Progenitor cell of endocrine pancreas (in vitro differentiated cells): ENCODE data around the gene DPP8. TPM values are rescaled to one million over a fixed set of nuclear protein-coding genes. Genes with fewer than 3 reads are reported as not detected.
A peak's percentile ranks its signal among the peaks of the same experiment; 100 is the strongest.

Experiments
- DNase-seq: peaks from one replicate; pipeline ENCODE4 v3.0.0; 2021; ENCODE audit warnings: low spot score; ENCODE audit not compliant: unreplicated experiment
- H3K27ac Mint-ChIP-seq: 2 replicates; pipeline ENCODE4 v1.8.0; 2021; ENCODE audit warnings: mild to moderate bottlenecking, moderate library complexity, mixed read lengths
- H3K27me3 Mint-ChIP-seq: 2 replicates; pipeline ENCODE4 v1.8.0; 2021; ENCODE audit warnings: mixed read lengths
- H3K36me3 Mint-ChIP-seq: 2 replicates; pipeline ENCODE4 v1.8.0; 2022; ENCODE audit warnings: mixed read lengths; ENCODE audit not compliant: insufficient read depth
- H3K4me1 Mint-ChIP-seq: 2 replicates; pipeline ENCODE4 v1.8.0; 2021; ENCODE audit warnings: low read depth, mixed read lengths
- H3K4me3 Mint-ChIP-seq: 2 replicates; pipeline ENCODE4 v1.8.0; 2021; ENCODE audit warnings: low read depth, mild to moderate bottlenecking, moderate library complexity, mixed read lengths
- H3K9me3 Mint-ChIP-seq: 2 replicates; pipeline ENCODE4 v1.8.0; 2021; ENCODE audit warnings: low read depth, mixed read lengths
- CTCF ChIP-seq: fragments of 200-600 bp; sonication (generic); IDR thresholded peaks from one replicate; pipeline ENCODE4 v1.5.0; 2021; ENCODE audit warnings: antibody characterized with exemption, mild to moderate bottlenecking; ENCODE audit not compliant: unreplicated experiment
- total RNA-seq: library from RNA; stranded (reverse); gene quantifications from 2 replicates; pipeline ENCODE4 v1.2.1, GENCODE V29; 2021

Gene DPP8
- total RNA-seq, 1 donor from 2014 or later, result 30.7 TPM

- H3K9me3 Mint-ChIP-seq, result no peaks in the 10 kb centered on the region
- no peak overlapping the region for H3K4me3 Mint-ChIP-seq
- H3K27me3 Mint-ChIP-seq, result peaks cover 7% of the 10 kb centered on the region
- peaks cover 5% of the 10 kb centered on the region for H3K4me1 Mint-ChIP-seq
- DNase-seq, result no peak
- no peaks in the 10 kb centered on the region for H3K36me3 Mint-ChIP-seq
- TF ChIP-seq CTCF, result no peak
- H3K27ac Mint-ChIP-seq, result no peak overlapping the region
Measured at GRCh38 chr15:65404186-65404872, 113.2 kb downstream of the DPP8 start.

GRCh38 chr15:65402961-65403360 lies 114.5 kb downstream of the DPP8 start:
- no peak for DNase-seq
- Mint-ChIP-seq H3K4me3 (no peak overlapping the region), H3K9me3 (no peaks in the 10 kb centered on the region), H3K27ac (no peak overlapping the region), H3K27me3 (peaks cover 14% of the 10 kb centered on the region), H3K36me3 (no peaks in the 10 kb centered on the region), H3K4me1 (peaks cover 5% of the 10 kb centered on the region)
- TF ChIP-seq CTCF, result no peak

GRCh38 chr15:65401611-65402240 lies 115.8 kb downstream of the DPP8 start:
- TF ChIP-seq CTCF, result no peak
- H3K4me1 Mint-ChIP-seq, result peaks cover 7% of the 10 kb centered on the region
- H3K4me3 Mint-ChIP-seq, result no peak overlapping the region
- no peak overlapping the region for H3K27ac Mint-ChIP-seq
- H3K27me3 Mint-ChIP-seq, result peaks cover 27% of the 10 kb centered on the region
- no peaks in the 10 kb centered on the region for H3K36me3 Mint-ChIP-seq
- DNase-seq, result no peak
- no peaks in the 10 kb centered on the region for H3K9me3 Mint-ChIP-seq

GRCh38 chr15:65400760-65401610 lies 116.5 kb downstream of the DPP8 start:
- H3K4me3 Mint-ChIP-seq, result no peak overlapping the region
- peak; percentile 62 for DNase-seq
- H3K27ac Mint-ChIP-seq, result peak overlapping the region; percentile 90
- H3K36me3 Mint-ChIP-seq, result no peaks in the 10 kb centered on the region
- peaks cover 10% of the 10 kb centered on the region for H3K4me1 Mint-ChIP-seq
- TF ChIP-seq CTCF, result peak; percentile 76
- H3K27me3 Mint-ChIP-seq, result peaks cover 34% of the 10 kb centered on the region
- no peaks in the 10 kb centered on the region for H3K9me3 Mint-ChIP-seq

- Mint-ChIP-seq H3K36me3 (no peaks in the 10 kb centered on the region), H3K27me3 (peaks cover 41% of the 10 kb centered on the region), H3K4me1 (peaks cover 10% of the 10 kb centered on the region), H3K27ac (no peak overlapping the region), H3K9me3 (no peaks in the 10 kb centered on the region), H3K4me3 (no peak overlapping the region)
- no peak for DNase-seq
- no peak for TF ChIP-seq CTCF
Measured at GRCh38 chr15:65399997-65400396, 117.5 kb downstream of the DPP8 start.
